Measurements from ENCODE around the gene PPL. TPM values are rescaled to one million over a fixed set of nuclear protein-coding genes. Genes with fewer than 3 reads are reported as not detected.

PPL gene
- polyA plus RNA-seq, 1 experiment, result 0.56 TPM

- CTCF ChIA-PET, result no interaction called here
- no peak for DNase-seq (ENCODE audit: low read depth)
Observed at GRCh38 chr16:4948903-4949766, 12.2 kb upstream of the PPL start.

GRCh38 chr16:4947722-4948503 lies 11.0 kb upstream of the PPL start:
- TF ChIP-seq CTCF (IDR thresholded peaks at IDR 0.05; ENCODE audit: insufficient read depth, low read depth, low read length), result no peak
- no peak for DNase-seq (ENCODE audit: low read depth)
- Histone ChIP-seq H3K27me3 (ENCODE audit: control insufficient read depth, insufficient read depth, low read length) (no peaks in the 10 kb centered on the region), H3K4me3 (ENCODE audit: low read depth, low read length) (no peak overlapping the region), H3K36me3 (ENCODE audit: control insufficient read depth, insufficient read depth, low read length) (no peaks in the 10 kb centered on the region)
- ChIA-PET POLR2A (interaction anchor here (0.6 kb wide), 1 partner anchor 10 kb away, joined by 15 read pairs; no protein-coding TSS in a partner anchor), CTCF (interaction anchor here (1.0 to 1.5 kb wide), 2 partner anchors 8 to 9 kb away, joined by 3 to 4 read pairs; no protein-coding TSS in a partner anchor)

More at GRCh38 chr16:4948903-4949766, 12.2 kb upstream of the PPL start:
- POLR2A ChIA-PET, result no interaction called here
- no peak overlapping the region for H3K4me3 ChIP-seq (ENCODE audit: low read depth, low read length)
- no peaks in the 10 kb centered on the region for H3K36me3 ChIP-seq (ENCODE audit: control insufficient read depth, insufficient read depth, low read length)
- TF ChIP-seq CTCF (IDR thresholded peaks at IDR 0.05; ENCODE audit: insufficient read depth, low read depth, low read length), result no peak
- H3K27me3 ChIP-seq (ENCODE audit: control insufficient read depth, insufficient read depth, low read length), result no peaks in the 10 kb centered on the region

GRCh38 chr16:4946917-4947316 lies 10.0 kb upstream of the PPL start:
- no peak for DNase-seq (ENCODE audit: low read depth)
- no peak for TF ChIP-seq CTCF (IDR thresholded peaks at IDR 0.05; ENCODE audit: insufficient read depth, low read depth, low read length)
- CTCF ChIA-PET, result interaction anchor here (0.9 to 1.5 kb wide), 2 partner anchors 9 to 10 kb away, joined by 3 to 4 read pairs; partner anchors contain the start of gene PPL
- H3K36me3 ChIP-seq (ENCODE audit: control insufficient read depth, insufficient read depth, low read length), result no peaks in the 10 kb centered on the region
- H3K4me3 ChIP-seq (ENCODE audit: low read depth, low read length), result no peak overlapping the region
- POLR2A ChIA-PET, result no interaction called here
- H3K27me3 ChIP-seq (ENCODE audit: control insufficient read depth, insufficient read depth, low read length), result no peaks in the 10 kb centered on the region

GRCh38 chr16:4945560-4946502 lies 8.9 kb upstream of the PPL start:
- CTCF ChIA-PET, result interaction anchor here (0.9 kb wide), 1 partner anchor 9 kb away, joined by 3 read pairs; the partner anchor contains the start of gene PPL
- DNase-seq (ENCODE audit: low read depth), result no peak
- Histone ChIP-seq H3K36me3 (ENCODE audit: control insufficient read depth, insufficient read depth, low read length) (no peaks in the 10 kb centered on the region), H3K27me3 (ENCODE audit: control insufficient read depth, insufficient read depth, low read length) (no peaks in the 10 kb centered on the region), H3K4me3 (ENCODE audit: low read depth, low read length) (no peak overlapping the region)
- TF ChIP-seq CTCF (IDR thresholded peaks at IDR 0.05; ENCODE audit: insufficient read depth, low read depth, low read length), result no peak
- POLR2A ChIA-PET, result no interaction called here

Measured in BJ (cell line).